C4-2B (cell line): ENCODE data around the gene ELMO1.

Experiments
- ZFX ChIP-seq: fragments of 450-650 bp; IDR thresholded peaks from 2 replicates; pipeline ENCODE4 v1.6.1; 2017
- TF ChIP-seq, protein P1 (sequence below): fragments of 450-650 bp; conservative IDR thresholded peaks from 2 replicates; pipeline ENCODE4 v1.5.1; 2017; ENCODE audit warnings: mild to moderate bottlenecking

DNA sequence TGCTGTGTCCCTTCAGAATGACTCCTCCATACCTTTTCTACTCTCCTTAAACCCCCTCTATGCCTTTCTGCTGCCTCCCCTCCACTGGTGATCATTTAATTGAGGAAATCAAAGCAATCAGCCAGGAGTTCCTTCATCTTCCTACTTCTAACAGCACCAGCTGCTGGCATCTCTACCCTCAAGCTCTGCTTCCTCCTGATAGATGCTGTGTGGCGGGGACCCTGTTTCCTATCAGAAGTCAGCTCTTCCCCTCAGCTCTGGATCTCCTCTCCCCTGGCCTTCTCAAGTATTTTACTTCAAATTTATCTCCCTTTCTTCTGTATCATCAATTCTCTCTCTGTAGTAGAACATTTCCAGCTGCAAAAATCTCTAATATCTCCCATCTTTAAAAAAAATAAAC, 183.7 kb downstream of the ELMO1 start:
- TF ChIP-seq, protein P1, sequence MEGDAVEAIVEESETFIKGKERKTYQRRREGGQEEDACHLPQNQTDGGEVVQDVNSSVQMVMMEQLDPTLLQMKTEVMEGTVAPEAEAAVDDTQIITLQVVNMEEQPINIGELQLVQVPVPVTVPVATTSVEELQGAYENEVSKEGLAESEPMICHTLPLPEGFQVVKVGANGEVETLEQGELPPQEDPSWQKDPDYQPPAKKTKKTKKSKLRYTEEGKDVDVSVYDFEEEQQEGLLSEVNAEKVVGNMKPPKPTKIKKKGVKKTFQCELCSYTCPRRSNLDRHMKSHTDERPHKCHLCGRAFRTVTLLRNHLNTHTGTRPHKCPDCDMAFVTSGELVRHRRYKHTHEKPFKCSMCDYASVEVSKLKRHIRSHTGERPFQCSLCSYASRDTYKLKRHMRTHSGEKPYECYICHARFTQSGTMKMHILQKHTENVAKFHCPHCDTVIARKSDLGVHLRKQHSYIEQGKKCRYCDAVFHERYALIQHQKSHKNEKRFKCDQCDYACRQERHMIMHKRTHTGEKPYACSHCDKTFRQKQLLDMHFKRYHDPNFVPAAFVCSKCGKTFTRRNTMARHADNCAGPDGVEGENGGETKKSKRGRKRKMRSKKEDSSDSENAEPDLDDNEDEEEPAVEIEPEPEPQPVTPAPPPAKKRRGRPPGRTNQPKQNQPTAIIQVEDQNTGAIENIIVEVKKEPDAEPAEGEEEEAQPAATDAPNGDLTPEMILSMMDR = no peak
- TF ChIP-seq ZFX = no peak
